Osteoblast (primary cell): ENCODE measurements around the gene FMN1. TPM values are rescaled to one million over a fixed set of nuclear protein-coding genes. Genes with fewer than 3 reads are reported as not detected.

ENCODE experiments used
- DNase-seq: peaks from one replicate; pipeline ENCODE4 v3.0.0; 2011; ENCODE audit warnings: low spot score, mixed read lengths; ENCODE audit not compliant: insufficient read length; ENCODE audit errors: missing footprints
- H2AFZ ChIP-seq: 2 replicates; pipeline ENCODE4 v1.6.0; 2011; ENCODE audit warnings: mild to moderate bottlenecking, low read length
- H3K27ac ChIP-seq: 2 replicates; pipeline ENCODE4 v1.5.1; 2011; ENCODE audit warnings: mild to moderate bottlenecking, low read depth, low read length, moderate library complexity
- H3K27me3 ChIP-seq: 2 replicates; pipeline ENCODE4 v1.6.0; 2012; ENCODE audit warnings: mild to moderate bottlenecking, control low read depth, inconsistent platforms, low read length, moderate library complexity; ENCODE audit not compliant: insufficient read depth
- H3K36me3 ChIP-seq: 2 replicates; pipeline ENCODE4 v1.5.1; 2011; ENCODE audit warnings: mild to moderate bottlenecking, low read length, control low read depth, moderate library complexity; ENCODE audit not compliant: insufficient read depth
- H3K4me1 ChIP-seq: 2 replicates; pipeline ENCODE4 v1.5.1; 2011; ENCODE audit warnings: mild to moderate bottlenecking, low read length, control low read depth, moderate library complexity; ENCODE audit not compliant: insufficient read depth
- H3K4me2 ChIP-seq: 2 replicates; pipeline ENCODE4 v1.6.0; 2011; ENCODE audit warnings: mild to moderate bottlenecking, low read length; ENCODE audit not compliant: insufficient read depth
- H3K4me3 ChIP-seq: fragments of 200-600 bp; sonication (generic); 3 replicates; pipeline ENCODE4 v1.5.1; 2012; ENCODE audit warnings: mild to moderate bottlenecking, low read length, inconsistent platforms; ENCODE audit not compliant: insufficient read depth
- H3K79me2 ChIP-seq: 2 replicates; pipeline ENCODE4 v1.6.0; 2012; ENCODE audit warnings: mild to moderate bottlenecking, low read length, control low read depth, inconsistent platforms; ENCODE audit not compliant: insufficient read depth
- H3K9me3 ChIP-seq: 2 replicates; pipeline ENCODE4 v1.5.1; 2011; ENCODE audit warnings: low read depth, low read length, control low read depth
- H4K20me1 ChIP-seq: 2 replicates; pipeline ENCODE4 v1.6.0; 2012; ENCODE audit warnings: mild to moderate bottlenecking, low read length, control low read depth; ENCODE audit not compliant: insufficient read depth
- total RNA-seq: library from RNA; depleted of rRNA; stranded (reverse); fragments of >200 nt; gene quantifications from 2 replicates; pipeline ENCODE4 v1.2.3, GENCODE V29; 2012
- TF ChIP-seq, protein P1 (sequence below): IDR thresholded peaks from 2 replicates; pipeline ENCODE4 v1.5.1; 2011; ENCODE audit warnings: mild to moderate bottlenecking, low read depth, low read length, moderate library complexity; ENCODE audit errors: extremely low read depth

Gene FMN1
- total RNA-seq, 1 donor = 9.0 TPM

- Histone ChIP-seq H3K36me3 (no peaks in the 10 kb centered on the region), H3K4me1 (peaks cover 27% of the 10 kb centered on the region), H3K27me3 (no peaks in the 10 kb centered on the region), H3K9me3 (no peaks in the 10 kb centered on the region), H3K4me3 (no peak overlapping the region), H2AFZ (no peak overlapping the region), H3K4me2 (no peak overlapping the region), H3K79me2 (no peaks in the 10 kb centered on the region), H4K20me1 (no peaks in the 10 kb centered on the region), H3K27ac (no peak overlapping the region)
- DNase-seq = no peak
- TF ChIP-seq, protein P1, sequence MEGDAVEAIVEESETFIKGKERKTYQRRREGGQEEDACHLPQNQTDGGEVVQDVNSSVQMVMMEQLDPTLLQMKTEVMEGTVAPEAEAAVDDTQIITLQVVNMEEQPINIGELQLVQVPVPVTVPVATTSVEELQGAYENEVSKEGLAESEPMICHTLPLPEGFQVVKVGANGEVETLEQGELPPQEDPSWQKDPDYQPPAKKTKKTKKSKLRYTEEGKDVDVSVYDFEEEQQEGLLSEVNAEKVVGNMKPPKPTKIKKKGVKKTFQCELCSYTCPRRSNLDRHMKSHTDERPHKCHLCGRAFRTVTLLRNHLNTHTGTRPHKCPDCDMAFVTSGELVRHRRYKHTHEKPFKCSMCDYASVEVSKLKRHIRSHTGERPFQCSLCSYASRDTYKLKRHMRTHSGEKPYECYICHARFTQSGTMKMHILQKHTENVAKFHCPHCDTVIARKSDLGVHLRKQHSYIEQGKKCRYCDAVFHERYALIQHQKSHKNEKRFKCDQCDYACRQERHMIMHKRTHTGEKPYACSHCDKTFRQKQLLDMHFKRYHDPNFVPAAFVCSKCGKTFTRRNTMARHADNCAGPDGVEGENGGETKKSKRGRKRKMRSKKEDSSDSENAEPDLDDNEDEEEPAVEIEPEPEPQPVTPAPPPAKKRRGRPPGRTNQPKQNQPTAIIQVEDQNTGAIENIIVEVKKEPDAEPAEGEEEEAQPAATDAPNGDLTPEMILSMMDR = no peak
These were observed 57.4 kb downstream of the FMN1 start for GRCh38 chr15:33137101-33137500.

- Histone ChIP-seq H3K27ac (peak overlapping the region; percentile 48), H4K20me1 (no peaks in the 10 kb centered on the region), H3K36me3 (no peaks in the 10 kb centered on the region), H3K79me2 (no peaks in the 10 kb centered on the region), H3K9me3 (no peaks in the 10 kb centered on the region), H2AFZ (no peak overlapping the region), H3K4me3 (no peak overlapping the region), H3K4me1 (peaks cover 35% of the 10 kb centered on the region), H3K4me2 (peak overlapping the region; percentile 71), H3K27me3 (no peaks in the 10 kb centered on the region)
- DNase-seq = peak; percentile 15
- TF ChIP-seq, protein P1 = no peak
These were observed 58.2 kb downstream of the FMN1 start for GRCh38 chr15:33136353-33136752.

DNA sequence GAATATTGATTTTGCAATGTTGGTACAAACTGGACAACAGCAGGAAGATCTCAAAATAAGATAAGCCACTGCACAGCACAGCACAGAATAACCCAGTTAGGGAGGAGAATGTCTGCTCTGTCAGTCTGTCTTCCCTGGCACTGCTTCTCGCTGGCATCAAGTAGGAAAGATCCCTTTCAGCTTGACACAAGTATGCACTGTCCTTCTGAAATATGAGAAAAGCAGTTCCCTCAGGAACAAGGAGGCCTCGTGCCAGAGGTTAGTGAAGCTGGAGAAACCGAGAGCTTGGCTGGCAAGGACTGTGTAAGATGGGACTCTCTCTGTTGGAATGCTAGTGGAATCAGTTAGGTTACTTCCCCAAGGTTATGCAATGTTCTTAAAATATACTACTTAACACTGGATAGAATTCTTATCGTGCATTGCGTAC lies 59.1 kb downstream of the FMN1 start:
- peak overlapping the region; percentile 48 for H3K27ac ChIP-seq
- H4K20me1 ChIP-seq = no peaks in the 10 kb centered on the region
- H3K4me1 ChIP-seq = peaks cover 36% of the 10 kb centered on the region
- peak; percentile 23 for DNase-seq
- H3K9me3 ChIP-seq = no peaks in the 10 kb centered on the region
- H3K27me3 ChIP-seq = no peaks in the 10 kb centered on the region
- TF ChIP-seq, protein P1 = no peak
- H3K36me3 ChIP-seq = no peaks in the 10 kb centered on the region
- H3K79me2 ChIP-seq = no peaks in the 10 kb centered on the region
- H3K4me2 ChIP-seq = peak overlapping the region; percentile 71
- H3K4me3 ChIP-seq = peak overlapping the region; percentile 36
- H2AFZ ChIP-seq = peak overlapping the region; percentile 81

GRCh38 chr15:33132722-33133345 lies 61.7 kb downstream of the FMN1 start:
- TF ChIP-seq, protein P1 = peak; percentile 84
- Histone ChIP-seq H3K4me1 (peaks cover 36% of the 10 kb centered on the region), H4K20me1 (no peaks in the 10 kb centered on the region), H3K9me3 (no peaks in the 10 kb centered on the region), H3K4me3 (no peak overlapping the region), H3K79me2 (no peaks in the 10 kb centered on the region), H3K4me2 (no peak overlapping the region), H3K36me3 (no peaks in the 10 kb centered on the region), H2AFZ (peak overlapping the region; percentile 74), H3K27me3 (no peaks in the 10 kb centered on the region), H3K27ac (no peak overlapping the region)
- DNase-seq = peak; percentile 78
